Adrenal gland (tissue), 12 donors: ENCODE results near the gene FXYD1. TPM values are rescaled to one million over a fixed set of nuclear protein-coding genes. Genes with fewer than 3 reads are reported as not detected.

Experiments used
- DNase-seq, 7 donors: peaks; one replicate each; pipeline ENCODE4 v3.0.0-alpha.2; 2019 to 2020
- H3K27ac ChIP-seq, 5 donors: fragments of 200-600 bp; sonication (generic) in 4 of 5; 1 replicate in 3 of 5; 2 replicates in 2 of 5; pipeline versions ENCODE4 v1.5.1 to v1.8.0; 2016 to 2020; ENCODE audit warnings: mild to moderate bottlenecking in 1 of 5
- H3K27me3 ChIP-seq: fragments of 200-600 bp; 2 replicates; pipeline ENCODE4 v1.8.0; 2021
- H3K36me3 ChIP-seq, 2 donors: fragments of 200-600 bp; replicated peaks in 1 of 2; 1 replicate in 1 of 2; 2 replicates in 1 of 2; pipeline versions ENCODE4 v1.5.1 to v1.8.0; 2018 to 2022
- H3K4me1 ChIP-seq, 2 donors: fragments of 200-600 bp; replicated peaks in 1 of 2; 1 replicate in 1 of 2; 2 replicates in 1 of 2; pipeline versions ENCODE4 v1.5.1 to v1.8.0; 2018 to 2021
- H3K4me3 ChIP-seq, 4 donors: fragments of 200-600 bp; sonication (generic) in 3 of 4; one replicate each; pipeline ENCODE4 v1.5.1; 2016 to 2018
- H3K9me3 ChIP-seq, 3 donors: fragments of 200-600 bp; sonication (generic) in 1 of 3; replicated peaks in 1 of 3; 1 replicate in 2 of 3; 2 replicates in 1 of 3; pipeline versions ENCODE4 v1.5.1 to v1.8.0; 2016 to 2021
- CTCF ChIP-seq, 6 experiments: fragments of 450-650 bp in 4 of 6; fragments of 200-600 bp in 2 of 6; sonication (generic) in 1 of 6; IDR thresholded peaks; 1 replicate in 5 of 6; 2 replicates in 1 of 6; pipeline versions ENCODE4 v1.5.1 to v1.8.0; 2016 to 2021; ENCODE audit warnings: antibody characterized with exemption in 6 of 6, mild to moderate bottlenecking in 2 of 6, moderate library complexity in 1 of 6
- POLR2A ChIP-seq, 2 donors: fragments of 450-650 bp; IDR thresholded peaks; one replicate each; pipeline ENCODE4 v1.6.1; 2017; ENCODE audit warnings: antibody characterized with exemption in 2 of 2, mild to moderate bottlenecking in 2 of 2, moderate library complexity in 1 of 2
- WGBS, 4 donors: extraction: QIAGEN DNeasy Blood & Tissue Kit in 2 of 4; methylation state at CpG; one replicate each; pipeline versions ENCODE4 v1.1.5 to v1.1.7; 2013 to 2017; 5-methylcytosine and 5-hydroxymethylcytosine counted together
- intact Hi-C, 2 donors: fragments of 100-400 bp; cut with DNase I; formaldehyde crosslinking; loops; one replicate each; pipeline versions ENCODE4 v1.14.1 to v1.15.0; 2022 to 2023
- polyA plus RNA-seq, 3 donors: library from polyadenylated mRNA; stranded (reverse); fragments of 200-250 nt in 2 of 3; fragments of 350-450 nt in 1 of 3; fragmentation: Illumina TruSeq in 1 of 3; extraction: RNeasy Lipid Tissue Mini Kit (QIAGEN cat#74804) in 1 of 3; gene quantifications; one replicate each; pipeline ENCODE4 v1.2.3, GENCODE V29; 2013 to 2014
- total RNA-seq, 9 donors: library from RNA; depleted of rRNA in 4 of 9; stranded (reverse); fragments of >200 nt in 4 of 9; fragments of 120-200 nt in 1 of 9; fragmentation: NEBNext Ultra II Directional in 1 of 9; extraction: Animal tissue kit (Norgen Biotek cat#: 25700) in 1 of 9; gene quantifications; one replicate each; pipeline versions ENCODE4 v1.1.0 to v1.2.4, GENCODE V29; 2013 to 2023
- donor health status: healthy with polysubstance abuse.
- donor health status: Bipolar disorder and iron deficiency.
- donor health status: DM: yes; HTN: yes; CAD: no.
- donor health status: DM: no; HTN: no; CAD: no.
- donor health status: DM: no; HTN: no; CAD: no.
- donor health status: DM: yes; HTN: yes; CAD: no.

The FXYD1 gene
- total and polyA plus RNA-seq, 12 donors = 2.0 to 58.6 (median 9.4) TPM; not detected in 1

GRCh38 chr19:35136231-35136630 is 2.4 kb upstream of the FXYD1 start:
- no peaks in the 10 kb centered on the region for H3K4me1 ChIP-seq
- H3K27ac ChIP-seq = peak overlapping the region in 1 of 5 donors; percentile 17

GRCh38 chr19:35136977-35137702 is 1.5 kb upstream of the FXYD1 start:
- no peak overlapping the region for H3K4me3 ChIP-seq
- H3K9me3 ChIP-seq = no peaks in the 10 kb centered on the region
- H3K27ac ChIP-seq = no peak overlapping the region
- TF ChIP-seq POLR2A (IDR thresholded peaks at IDR 0.05) (no peak), CTCF (IDR thresholded peaks at IDR 0.05) (no peak)
- H3K27me3 ChIP-seq = peaks cover under 1% of the 10 kb centered on the region
- no peak for DNase-seq
- intact Hi-C loops = loop anchor here in 1 of 2 donors (10.0 kb wide), 1 partner anchor 72 kb away; no protein-coding TSS in a partner anchor
- WGBS, 4 donors = 61 to 71% (median 66%) methylated on average over 9 of the region's 9 CpGs
- peaks cover 0 to 8% of the 10 kb centered on the region in 2 donors for H3K4me1 ChIP-seq
- H3K36me3 ChIP-seq = no peaks in the 10 kb centered on the region

More at GRCh38 chr19:35136231-35136630, 2.4 kb upstream of the FXYD1 start:
- Histone ChIP-seq H3K9me3 (no peaks in the 10 kb centered on the region), H3K36me3 (no peaks in the 10 kb centered on the region), H3K27me3 (no peaks in the 10 kb centered on the region), H3K4me3 (no peak overlapping the region)
- WGBS, 4 donors = 59 to 71% (median 64%) methylated on average over 4 to 11 of the region's 11 CpGs
- no peak for DNase-seq
- intact Hi-C loops = loop anchor here in 1 of 2 donors (10.0 kb wide), 1 partner anchor 71 kb away; no protein-coding TSS in a partner anchor
- TF ChIP-seq POLR2A (IDR thresholded peaks at IDR 0.05) = no peak
- TF ChIP-seq CTCF (IDR thresholded peaks at IDR 0.05) = no peak

- WGBS, 4 donors = 47 to 58% (median 51%) methylated on average over 12 of the region's 12 CpGs
- Histone ChIP-seq H3K4me1 (peaks cover 0 to 15% of the 10 kb centered on the region in 2 donors), H3K4me3 (peak overlapping the region in 1 of 4 donors; percentile 10), H3K36me3 (no peaks in the 10 kb centered on the region), H3K27me3 (peaks cover 4% of the 10 kb centered on the region), H3K27ac (peak overlapping the region in 2 of 5 donors; percentile 70 to 87), H3K9me3 (no peaks in the 10 kb centered on the region)
- DNase-seq = no peak
- TF ChIP-seq CTCF (IDR thresholded peaks at IDR 0.05) = no peak
- intact Hi-C loops = loop anchor here in 1 of 2 donors (5.0 kb wide), 1 partner anchor 127 kb away; the partner anchor contains the start of gene USF2
Measured at GRCh38 chr19:35140207-35140961, 1.8 kb downstream of the FXYD1 start.
